ENCODE data around the gene ARFRP1.
"Not testable (repeated sequence)": the region's sequence is repeated elsewhere in the genome, so short reads cannot be mapped to it uniquely, and the experiment has no call there.

ARFRP1 gene

GRCh38 chr20:63653041-63653973 is 54.5 kb downstream of the ARFRP1 start, which contains the start of gene STMN3:
TSS of gene STMN3 (minus strand) at chr20:63653424. CDS start at chr20:63653345, 79 bp downstream.
- DNase-seq, result peak; percentile 27

- no peak for DNase-seq
Observed at GRCh38 chr20:63652192-63652980, 55.4 kb downstream of the ARFRP1 start.

- DNase-seq, result no peak
Observed at GRCh38 chr20:63651942-63652191, 55.9 kb downstream of the ARFRP1 start.

- not testable (repeated sequence) for DNase-seq
Observed at GRCh38 chr20:63650486-63650885, 57.3 kb downstream of the ARFRP1 start.

GRCh38 chr20:63648895-63649589 is 58.7 kb downstream of the ARFRP1 start:
- DNase-seq, result no peak

Measured in DMS 273 treated with DMSO at 0.1 percent for 48 hours (cell line).